Measurements from ENCODE around the gene LARGE1.

DNA sequence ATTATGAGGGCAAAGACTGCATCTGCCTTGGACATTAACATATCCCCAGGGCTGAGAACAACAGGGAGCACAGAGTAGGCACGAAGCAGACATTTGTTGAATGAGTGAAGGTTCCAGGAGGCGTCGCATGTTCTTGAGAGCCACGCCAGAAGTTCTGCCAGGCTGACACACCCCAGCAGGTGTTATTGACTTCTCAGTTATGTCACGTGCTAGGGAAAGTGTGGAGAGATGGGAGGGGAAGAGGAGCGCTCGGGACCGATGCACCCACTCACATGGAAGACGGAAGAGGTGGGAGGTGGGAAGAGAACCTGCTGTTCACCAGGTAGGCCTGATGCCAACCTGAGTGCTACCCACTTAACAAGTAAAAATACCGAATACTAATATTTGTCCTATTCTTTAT lies 232.8 kb downstream of the LARGE1 start:
- TF ChIP-seq, protein P1, sequence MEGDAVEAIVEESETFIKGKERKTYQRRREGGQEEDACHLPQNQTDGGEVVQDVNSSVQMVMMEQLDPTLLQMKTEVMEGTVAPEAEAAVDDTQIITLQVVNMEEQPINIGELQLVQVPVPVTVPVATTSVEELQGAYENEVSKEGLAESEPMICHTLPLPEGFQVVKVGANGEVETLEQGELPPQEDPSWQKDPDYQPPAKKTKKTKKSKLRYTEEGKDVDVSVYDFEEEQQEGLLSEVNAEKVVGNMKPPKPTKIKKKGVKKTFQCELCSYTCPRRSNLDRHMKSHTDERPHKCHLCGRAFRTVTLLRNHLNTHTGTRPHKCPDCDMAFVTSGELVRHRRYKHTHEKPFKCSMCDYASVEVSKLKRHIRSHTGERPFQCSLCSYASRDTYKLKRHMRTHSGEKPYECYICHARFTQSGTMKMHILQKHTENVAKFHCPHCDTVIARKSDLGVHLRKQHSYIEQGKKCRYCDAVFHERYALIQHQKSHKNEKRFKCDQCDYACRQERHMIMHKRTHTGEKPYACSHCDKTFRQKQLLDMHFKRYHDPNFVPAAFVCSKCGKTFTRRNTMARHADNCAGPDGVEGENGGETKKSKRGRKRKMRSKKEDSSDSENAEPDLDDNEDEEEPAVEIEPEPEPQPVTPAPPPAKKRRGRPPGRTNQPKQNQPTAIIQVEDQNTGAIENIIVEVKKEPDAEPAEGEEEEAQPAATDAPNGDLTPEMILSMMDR (IDR thresholded peaks at IDR 0.05) = no peak
- no peak for TF ChIP-seq POLR2A (IDR thresholded peaks at IDR 0.05)

Measured in body of pancreas (tissue), 4 donors.